Keratinocyte (primary cell): ENCODE results near the gene DCAF6. TPM values are rescaled to one million over a fixed set of nuclear protein-coding genes. Genes with fewer than 3 reads are reported as not detected.
A peak's percentile ranks its signal among the peaks of the same experiment; 100 is the strongest.

Experiments used
- DNase-seq: peaks from one replicate; pipeline ENCODE4 v3.0.0-alpha.2; 2011; ENCODE audit warnings: low read depth, missing footprints, low spot score
- FAIRE-seq: peaks from 2 replicates; lab custom pipeline; 2011; peaks lifted over from hg19 to GRCh38; lab: Jason Lieb, UNC
- H2AFZ ChIP-seq: 2 replicates; pipeline ENCODE4 v1.6.0; 2012; ENCODE audit warnings: low read length, control low read depth, inconsistent platforms; ENCODE audit not compliant: control insufficient read depth
- H3K27ac ChIP-seq: 2 replicates; pipeline ENCODE4 v1.5.1; 2011; ENCODE audit warnings: low read length; ENCODE audit not compliant: control insufficient read depth, insufficient read depth
- H3K27me3 ChIP-seq: 3 replicates; pipeline ENCODE4 v1.6.0; 2011; ENCODE audit warnings: low read length; ENCODE audit not compliant: control insufficient read depth, insufficient read depth; ENCODE audit errors: extremely low read depth
- H3K36me3 ChIP-seq, 2 experiments: 2 replicates in 1 of 2; 3 replicates in 1 of 2; pipeline ENCODE4 v1.5.1; 2011; ENCODE audit warnings: low read length in 2 of 2, mild to moderate bottlenecking in 1 of 2; ENCODE audit not compliant: control insufficient read depth in 2 of 2, insufficient read depth in 2 of 2; ENCODE audit errors: extremely low read depth in 1 of 2
- H3K4me1 ChIP-seq: 3 replicates; pipeline ENCODE4 v1.5.1; 2011; ENCODE audit warnings: low read length; ENCODE audit not compliant: control insufficient read depth, insufficient read depth; ENCODE audit errors: extremely low read depth
- H3K4me2 ChIP-seq: 3 replicates; pipeline ENCODE4 v1.6.0; 2011; ENCODE audit warnings: low read depth, low read length; ENCODE audit not compliant: control insufficient read depth, insufficient read depth; ENCODE audit errors: extremely low read depth
- H3K4me3 ChIP-seq, 3 experiments: fragments of 200-600 bp in 1 of 3; sonication (generic) in 1 of 3; 2 replicates in 2 of 3; 3 replicates in 1 of 3; pipeline ENCODE4 v1.5.1; 2011 to 2016; ENCODE audit warnings: low read length in 3 of 3, mild to moderate bottlenecking in 3 of 3, control low read depth in 2 of 3, inconsistent platforms in 1 of 3, low read depth in 1 of 3, mixed read lengths in 1 of 3, mixed run types in 1 of 3, moderate library complexity in 1 of 3; ENCODE audit not compliant: control insufficient read depth in 2 of 3, insufficient read depth in 2 of 3; ENCODE audit errors: extremely low read depth in 1 of 3
- H3K79me2 ChIP-seq: 2 replicates; pipeline ENCODE4 v1.6.0; 2012; ENCODE audit warnings: low read length; ENCODE audit not compliant: control insufficient read depth, insufficient read depth
- H3K9ac ChIP-seq: 3 replicates; pipeline ENCODE4 v1.6.0; 2011; ENCODE audit warnings: low read length; ENCODE audit not compliant: control insufficient read depth, insufficient read depth; ENCODE audit errors: extremely low read depth
- H3K9me1 ChIP-seq: 3 replicates; pipeline ENCODE4 v1.6.0; 2011; ENCODE audit warnings: low read length; ENCODE audit not compliant: control insufficient read depth, insufficient read depth; ENCODE audit errors: extremely low read depth
- H3K9me3 ChIP-seq: 2 replicates; pipeline ENCODE4 v1.5.1; 2012; ENCODE audit warnings: low read depth, low read length; ENCODE audit not compliant: control insufficient read depth
- H4K20me1 ChIP-seq: 3 replicates; pipeline ENCODE4 v1.6.0; 2011; ENCODE audit warnings: low read length; ENCODE audit not compliant: control insufficient read depth, insufficient read depth; ENCODE audit errors: extremely low read depth
- CTCF ChIP-seq, 3 experiments: IDR thresholded peaks in 1 of 3; conservative IDR thresholded peaks in 1 of 3; optimal IDR thresholded peaks in 1 of 3; 2 replicates in 2 of 3; 3 replicates in 1 of 3; pipeline versions ENCODE3 to v1.5.1; 2011; ENCODE audit warnings: low read length in 3 of 3, mild to moderate bottlenecking in 3 of 3, moderate library complexity in 2 of 3, control low read depth in 1 of 3, inconsistent platforms in 1 of 3; ENCODE audit not compliant: insufficient read depth in 2 of 3; ENCODE audit errors: extremely low read depth in 1 of 3
- EZH2 ChIP-seq: IDR thresholded peaks from one replicate; pipeline ENCODE4 v1.6.1; 2012; ENCODE audit warnings: inconsistent platforms, mild to moderate bottlenecking, low read length, moderate library complexity
- dilution Hi-C: fragments of 300-500 bp; cut with MboI; formaldehyde crosslinking; loops from one replicate; pipeline ENCODE4 v1.7.0; 2020; ENCODE audit warnings: low sequenced_read_pairs; ENCODE audit not compliant: extremely low pct_ligation_motif_present
- polyA plus RNA-seq, 5 experiments: library from polyadenylated mRNA; depleted of rRNA in 3 of 5; stranded (reverse) in 3 of 5; stranded (forward) in 1 of 5; unstranded in 1 of 5; fragments of >200 nt; gene quantifications; 1 replicate in 1 of 5; 2 replicates in 3 of 5; 3 replicates in 1 of 5; pipeline versions ENCODE4 v1.2.1 to v1.2.3, GENCODE V29; 2011 to 2012; ENCODE audit warnings: missing spikeins in 2 of 5, low read depth in 1 of 5, low replicate concordance in 1 of 5

DCAF6 gene
- polyA plus RNA-seq, 1 donor (not counting 4 experiments of a cell fraction or from before 2014, with no cell fraction given): 109 TPM

DNA sequence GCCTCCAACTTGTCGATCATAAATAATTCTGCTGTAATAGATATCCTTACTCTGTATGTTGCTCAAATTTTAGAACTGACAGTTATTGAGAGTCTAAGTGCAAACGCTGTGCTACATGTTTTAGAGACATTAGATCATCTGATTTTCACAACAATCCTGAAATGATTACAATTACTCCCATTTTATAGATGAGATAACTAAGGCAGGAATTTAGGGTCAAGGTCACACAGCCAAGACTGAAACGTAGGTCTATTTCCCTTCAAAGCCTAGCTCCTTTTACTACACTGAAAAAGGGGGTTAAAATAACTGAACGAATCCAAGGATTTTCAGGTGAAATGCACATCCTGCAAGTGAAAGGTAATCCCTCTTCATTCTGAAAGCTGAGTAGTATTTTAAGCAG is 2.7 kb upstream of the DCAF6 start:
- Histone ChIP-seq H3K79me2 (peaks cover 48% of the 10 kb centered on the region), H3K9ac (no peak overlapping the region), H4K20me1 (no peaks in the 10 kb centered on the region), H2AFZ (no peak overlapping the region), H3K27me3 (no peaks in the 10 kb centered on the region), H3K9me1 (no peaks in the 10 kb centered on the region), H3K4me3 (no peak overlapping the region), H3K27ac (no peak overlapping the region), H3K36me3 (no peaks in the 10 kb centered on the region), H3K4me2 (peak overlapping the region; percentile 95), H3K9me3 (no peaks in the 10 kb centered on the region), H3K4me1 (peaks cover 3% of the 10 kb centered on the region)
- TF ChIP-seq CTCF (optimal IDR thresholded peaks at IDR 0.05 in 1 of 3, IDR thresholded peaks at IDR 0.05 in 1 of 3, conservative IDR thresholded peaks at IDR 0.05 in 1 of 3; ENCODE audit: extremely low read depth in 1 of 3, insufficient read depth in 2 of 3, low read length in 3 of 3) (no peak), EZH2 (no peak)
- DNase-seq: no peak
- dilution Hi-C loops: no loop called here
- no peak for FAIRE-seq

- dilution Hi-C loops: no loop called here
- peak overlapping the region; percentile 96 for H3K27ac ChIP-seq
- H3K4me1 ChIP-seq: peaks cover 3% of the 10 kb centered on the region
- no peaks in the 10 kb centered on the region for H3K27me3 ChIP-seq
- H3K9me3 ChIP-seq: no peaks in the 10 kb centered on the region
- H3K4me3 ChIP-seq: peak overlapping the region; percentile 83 to 94 (median 87)
- TF ChIP-seq EZH2 (no peak), CTCF (optimal IDR thresholded peaks at IDR 0.05 in 1 of 3, IDR thresholded peaks at IDR 0.05 in 1 of 3, conservative IDR thresholded peaks at IDR 0.05 in 1 of 3; ENCODE audit: extremely low read depth in 1 of 3, insufficient read depth in 2 of 3, low read length in 3 of 3) (no peak)
- DNase-seq (no peak), FAIRE-seq (peak; percentile 23)
- no peaks in the 10 kb centered on the region for H3K9me1 ChIP-seq
- H4K20me1 ChIP-seq: no peaks in the 10 kb centered on the region
- no peaks in the 10 kb centered on the region for H3K36me3 ChIP-seq
- peak overlapping the region; percentile 95 for H3K4me2 ChIP-seq
- H3K9ac ChIP-seq: peak overlapping the region; percentile 92
- H2AFZ ChIP-seq: peak overlapping the region; percentile 53
- peaks cover 56% of the 10 kb centered on the region for H3K79me2 ChIP-seq
Measured at GRCh38 chr1:167934426-167935215, 1.9 kb upstream of the DCAF6 start.
